ENCODE measurements around the gene TANC1. TPM values are rescaled to one million over a fixed set of nuclear protein-coding genes. Genes with fewer than 3 reads are reported as not detected.

The TANC1 gene
- total and polyA plus RNA-seq, 2 of the 4 experiments (the other 2 are of a cell fraction), result 10.2 to 12.9 TPM

DNA sequence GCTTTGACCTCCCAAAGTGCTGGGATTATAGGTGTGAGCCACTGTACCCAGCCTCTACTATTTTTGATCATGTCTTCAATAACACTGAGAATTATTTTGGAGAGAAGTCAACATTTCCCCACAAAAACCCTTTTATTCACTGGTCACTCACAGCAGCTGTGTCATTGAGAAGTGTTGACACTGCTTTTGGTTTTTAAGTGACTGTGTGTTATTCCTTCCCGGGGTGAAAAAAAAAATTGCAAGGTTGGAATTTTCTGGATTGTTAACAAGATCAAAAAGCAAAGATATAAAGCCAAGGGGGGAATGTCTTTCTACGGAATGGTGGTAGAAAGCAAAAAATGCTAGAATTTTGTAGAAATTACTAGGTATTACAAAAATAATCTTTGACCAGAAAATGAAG is 61.5 kb downstream of the TANC1 start:
- H4K8ac ChIP-seq (ENCODE audit: low read depth in 2 of 2, low read length in 2 of 2), result no peak overlapping the region
- ATAC-seq (ENCODE audit: low read depth) (no peak), DNase-seq (no peak)
- no peaks in the 10 kb centered on the region for H3K9me3 ChIP-seq (ENCODE audit: control insufficient read depth, insufficient read depth, low read length)
- no peak overlapping the region for H4K91ac ChIP-seq (ENCODE audit: insufficient read depth, low read depth, low read length)
- no TSS peak for BruUV-seq (replicated peaks)
- no peak for TF ChIP-seq MAFK (IDR thresholded peaks at IDR 0.05; ENCODE audit: low read depth, low read length)
- no peak for TF ChIP-seq BHLHE40 (IDR thresholded peaks at IDR 0.05; ENCODE audit: low read depth, low read length)
- no peak for TF ChIP-seq MXI1 (IDR thresholded peaks at IDR 0.05; ENCODE audit: borderline replicate concordance, low read depth, low read length)
- TF ChIP-seq, protein P1, sequence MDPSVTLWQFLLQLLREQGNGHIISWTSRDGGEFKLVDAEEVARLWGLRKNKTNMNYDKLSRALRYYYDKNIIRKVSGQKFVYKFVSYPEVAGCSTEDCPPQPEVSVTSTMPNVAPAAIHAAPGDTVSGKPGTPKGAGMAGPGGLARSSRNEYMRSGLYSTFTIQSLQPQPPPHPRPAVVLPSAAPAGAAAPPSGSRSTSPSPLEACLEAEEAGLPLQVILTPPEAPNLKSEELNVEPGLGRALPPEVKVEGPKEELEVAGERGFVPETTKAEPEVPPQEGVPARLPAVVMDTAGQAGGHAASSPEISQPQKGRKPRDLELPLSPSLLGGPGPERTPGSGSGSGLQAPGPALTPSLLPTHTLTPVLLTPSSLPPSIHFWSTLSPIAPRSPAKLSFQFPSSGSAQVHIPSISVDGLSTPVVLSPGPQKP (IDR thresholded peaks at IDR 0.05; ENCODE audit: borderline replicate concordance, low read depth, low read length), result no peak
- TF ChIP-seq CEBPB (IDR thresholded peaks at IDR 0.05; ENCODE audit: low read depth, low read length), result no peak
- H2BK20ac ChIP-seq (ENCODE audit: low read depth, low read length), result no peak overlapping the region
- peak overlapping the region; percentile 41; the same call in 1 of the 2 replicates for H3K27ac ChIP-seq (ENCODE audit: insufficient read depth, low read length)
- no peak overlapping the region for H2AK9ac ChIP-seq (replicated peaks; ENCODE audit: low read depth, low read length, poor library complexity)
- H4K20me1 ChIP-seq (ENCODE audit: insufficient read depth, low read length), result peaks cover 7% of the 10 kb centered on the region; the same call in 1 of the 2 replicates
- no peak overlapping the region for H2BK15ac ChIP-seq (ENCODE audit: low read depth, low read length)
- H2BK5ac ChIP-seq (ENCODE audit: low read depth, low read length, poor library complexity, severe bottlenecking), result peak overlapping the region; percentile 21
- no peaks in the 10 kb centered on the region for H3K36me3 ChIP-seq (ENCODE audit: control insufficient read depth, insufficient read depth, low read length)
- H3K4me3 ChIP-seq (ENCODE audit: insufficient read depth, low read depth, low read length), result no peak overlapping the region
- peaks cover 13% of the 10 kb centered on the region for H3K9me1 ChIP-seq (ENCODE audit: insufficient read depth, low read length)
- no peaks in the 10 kb centered on the region for H3K27me3 ChIP-seq (ENCODE audit: control insufficient read depth, insufficient read depth, low read length)
- H4K5ac ChIP-seq (ENCODE audit: low read depth, low read length), result no peak overlapping the region
- WGBS, 2 experiments (ENCODE audit: extremely low coverage in 2 of 2, insufficient read length in 1 of 2), result 0% methylated on average over 1 of the region's 2 CpGs; no CpG with 5 or more reads in 1 of the 2 experiments
- peaks cover 50 to 70% of the 10 kb centered on the region in 2 experiments for H3K79me1 ChIP-seq (ENCODE audit: low read depth in 1 of 2, low read length in 2 of 2)
- POLR2A ChIA-PET (ENCODE audit: unreplicated experiment), result no interaction called here
- H3K4me2 ChIP-seq (ENCODE audit: low read depth, low read length), result no peak overlapping the region
- H3K4me1 ChIP-seq (ENCODE audit: control insufficient read depth, insufficient read depth, low read length), result peaks cover 25% of the 10 kb centered on the region
- dilution Hi-C loops (cut with HindIII; ENCODE audit: low sequenced_read_pairs, unreplicated experiment) (no loop called here), intact Hi-C loops (cut with micrococcal nuclease) (loop anchor here (2.0 to 5.0 kb wide), 3 partner anchors 15 to 82 kb away; no protein-coding TSS in a partner anchor), in situ Hi-C loops (cut with MboI; ENCODE audit: low sequenced_read_pairs) (no loop called here)
- H2AK5ac ChIP-seq (ENCODE audit: low read depth, low read length), result 0 out of 2 replicates have a peak overlapping the region, but pooled peaks have one; percentile 21
- H3K56ac ChIP-seq (ENCODE audit: extremely low read depth, insufficient read depth, low read length), result no peak overlapping the region
- H3K18ac ChIP-seq (ENCODE audit: low read depth, low read length), result peak overlapping the region; percentile 28; the same call in 1 of the 2 replicates
- CTCF ChIA-PET, result interaction anchor here (1.0 to 1.2 kb wide), 2 partner anchors 15 to 42 kb away, joined by 3 to 4 read pairs; no protein-coding TSS in a partner anchor
- no peak overlapping the region for H2BK120ac ChIP-seq (ENCODE audit: low read depth, low read length)
- no peak overlapping the region for H3K4ac ChIP-seq (ENCODE audit: low read depth, low read length)
- no peak overlapping the region for H3K23ac ChIP-seq (ENCODE audit: low read depth, low read length)
- no peak overlapping the region for H3K9ac ChIP-seq (ENCODE audit: low read depth, low read length)
- H2AFZ ChIP-seq (replicated peaks; ENCODE audit: low read length, poor library complexity), result no peak overlapping the region
- 0 out of 2 replicates have a peak overlapping the region, but pooled peaks have one; percentile 20 for H3K14ac ChIP-seq (replicated peaks; ENCODE audit: low read depth, low read length)

All from IMR-90 (cell line).